Omental fat pad (tissue), 4 donors: ENCODE data around the gene A2M. TPM values are rescaled to one million over a fixed set of nuclear protein-coding genes. Genes with fewer than 3 reads are reported as not detected.

Experiments used
- ATAC-seq: fragments of 150-250 bp; one replicate; pipeline ENCODE4 v1.9.1; 2016; ENCODE audit warnings: mild to moderate bottlenecking, moderate library complexity; ENCODE audit not compliant: low FRiP score
- DNase-seq: peaks from one replicate; pipeline ENCODE4 v3.0.0-alpha.2; 2019; ENCODE audit warnings: low spot score
- total RNA-seq, 4 donors: library from RNA; depleted of rRNA; stranded (reverse); fragments of >200 nt; gene quantifications; one replicate each; pipeline ENCODE4 v1.1.0, GENCODE V29; 2016
- TF ChIP-seq, protein P1 (sequence below), 3 donors: fragments of 450-650 bp; IDR thresholded peaks; one replicate each; pipeline ENCODE4 v1.5.1; 2016 to 2017; ENCODE audit warnings: antibody characterized with exemption in 3 of 3, mild to moderate bottlenecking in 3 of 3, moderate library complexity in 2 of 3

The A2M gene
- total RNA-seq, 4 donors from 2014 or later, result 178 to 694 (median 529) TPM

GRCh38 chr12:9079883-9080675 is 35.6 kb downstream of the A2M start:
- DNase-seq, result no peak
- TF ChIP-seq, protein P1, sequence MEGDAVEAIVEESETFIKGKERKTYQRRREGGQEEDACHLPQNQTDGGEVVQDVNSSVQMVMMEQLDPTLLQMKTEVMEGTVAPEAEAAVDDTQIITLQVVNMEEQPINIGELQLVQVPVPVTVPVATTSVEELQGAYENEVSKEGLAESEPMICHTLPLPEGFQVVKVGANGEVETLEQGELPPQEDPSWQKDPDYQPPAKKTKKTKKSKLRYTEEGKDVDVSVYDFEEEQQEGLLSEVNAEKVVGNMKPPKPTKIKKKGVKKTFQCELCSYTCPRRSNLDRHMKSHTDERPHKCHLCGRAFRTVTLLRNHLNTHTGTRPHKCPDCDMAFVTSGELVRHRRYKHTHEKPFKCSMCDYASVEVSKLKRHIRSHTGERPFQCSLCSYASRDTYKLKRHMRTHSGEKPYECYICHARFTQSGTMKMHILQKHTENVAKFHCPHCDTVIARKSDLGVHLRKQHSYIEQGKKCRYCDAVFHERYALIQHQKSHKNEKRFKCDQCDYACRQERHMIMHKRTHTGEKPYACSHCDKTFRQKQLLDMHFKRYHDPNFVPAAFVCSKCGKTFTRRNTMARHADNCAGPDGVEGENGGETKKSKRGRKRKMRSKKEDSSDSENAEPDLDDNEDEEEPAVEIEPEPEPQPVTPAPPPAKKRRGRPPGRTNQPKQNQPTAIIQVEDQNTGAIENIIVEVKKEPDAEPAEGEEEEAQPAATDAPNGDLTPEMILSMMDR (IDR thresholded peaks at IDR 0.05), result no peak

DNA sequence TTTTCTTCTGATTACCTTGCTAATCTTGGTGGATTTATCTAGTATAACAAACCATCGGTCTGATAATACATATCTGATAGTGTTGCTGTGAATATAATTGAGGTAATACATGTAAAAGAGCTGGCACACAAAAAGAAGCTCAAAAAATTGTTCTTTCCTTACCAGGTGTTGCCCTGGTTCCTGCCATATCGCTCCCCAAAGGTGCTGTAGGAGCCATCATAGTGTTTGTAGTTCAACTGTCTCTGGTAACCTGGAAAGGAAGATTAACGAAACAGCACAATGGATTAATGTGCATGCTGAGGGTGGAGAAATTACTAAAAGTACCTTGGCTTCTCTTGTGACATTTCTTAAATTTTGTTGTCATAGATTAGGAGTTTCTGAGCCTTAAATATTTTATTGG is 36.6 kb downstream of the A2M start:
- ATAC-seq, result no peak
- TF ChIP-seq, protein P1 (IDR thresholded peaks at IDR 0.05), result no peak
- no peak for DNase-seq

More at GRCh38 chr12:9079883-9080675, 35.6 kb downstream of the A2M start:
- no peak for ATAC-seq

DNA sequence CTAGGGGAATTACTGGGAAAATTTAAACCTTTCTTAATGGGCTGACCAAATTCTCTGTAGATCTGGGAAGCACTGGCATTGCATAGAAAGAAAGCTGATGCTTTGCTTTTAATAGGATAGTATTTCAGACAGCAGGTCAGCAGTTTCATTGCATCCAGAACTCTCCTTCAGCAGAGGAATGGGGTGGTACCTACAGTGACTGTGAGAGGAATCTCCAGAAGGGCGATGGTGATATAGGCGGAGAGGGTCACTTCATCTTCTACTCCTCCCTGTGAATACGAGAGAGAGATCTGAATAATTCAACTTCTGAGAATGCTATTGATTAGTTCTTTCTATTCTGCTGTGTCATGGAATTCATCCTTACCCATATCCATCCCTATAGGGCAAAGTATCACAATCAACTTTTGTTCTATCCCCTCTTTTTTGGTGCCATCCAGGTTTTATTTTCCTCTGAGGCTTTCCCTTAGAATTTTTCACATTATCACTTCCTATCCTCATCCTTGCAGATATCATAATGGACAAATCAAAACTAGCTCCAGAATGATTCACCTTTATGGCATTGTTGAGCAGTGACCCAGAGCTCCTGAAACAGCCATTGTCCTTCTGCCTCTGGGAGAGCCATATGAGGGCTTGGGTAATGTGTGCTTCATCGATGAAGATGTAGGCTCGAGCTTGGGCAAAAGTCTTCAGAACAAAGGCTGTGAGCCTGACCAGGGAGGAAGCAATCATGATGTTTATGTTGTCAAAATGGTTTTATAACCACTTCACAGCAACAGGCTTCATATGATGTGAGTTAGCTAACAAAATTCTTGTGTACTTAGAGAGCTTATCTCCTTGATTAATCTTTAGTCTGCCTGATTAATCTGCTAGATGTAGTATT is 38.3 kb downstream of the A2M start:
- DNase-seq, result no peak
- TF ChIP-seq, protein P1 (IDR thresholded peaks at IDR 0.05), result no peak
- no peak for ATAC-seq

GRCh38 chr12:9076733-9077132 is 39.0 kb downstream of the A2M start:
- TF ChIP-seq, protein P1 (IDR thresholded peaks at IDR 0.05), result no peak
- no peak for DNase-seq
- ATAC-seq, result no peak

GRCh38 chr12:9075138-9075535 is 40.6 kb downstream of the A2M start:
- TF ChIP-seq, protein P1 (IDR thresholded peaks at IDR 0.05), result no peak
- no peak for ATAC-seq
- DNase-seq, result no peak

DNA sequence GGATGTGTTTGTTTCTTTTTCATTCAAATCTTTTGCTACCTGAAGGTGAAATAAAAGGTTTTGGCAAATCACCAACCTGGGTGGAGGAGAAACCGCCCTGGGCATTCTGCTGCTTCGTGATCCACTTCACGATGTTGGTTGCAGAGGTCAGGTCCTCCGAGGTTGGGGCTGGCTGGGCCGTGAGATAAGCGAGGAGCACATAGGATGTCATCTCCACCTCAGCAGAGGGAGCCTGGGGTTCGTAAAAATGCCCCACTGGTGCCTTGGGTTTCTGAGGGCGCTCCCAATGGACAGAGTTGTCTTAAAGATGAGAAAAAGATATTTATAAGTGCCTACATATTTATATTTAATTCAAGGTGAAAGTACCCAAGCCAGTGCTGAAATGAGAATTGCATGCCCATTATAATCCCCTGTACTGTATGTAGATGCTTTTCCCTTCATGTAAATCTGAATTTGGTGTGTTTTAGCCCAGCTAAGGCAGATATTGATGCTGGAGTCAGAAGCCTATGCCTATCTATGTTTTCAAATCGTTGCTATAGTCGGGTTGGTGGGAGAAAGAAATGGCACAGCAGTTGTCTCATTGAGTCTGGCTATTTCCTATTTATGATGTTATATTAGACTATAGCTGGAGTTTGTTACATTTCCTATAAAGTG is 41.1 kb downstream of the A2M start:
- DNase-seq (no peak), ATAC-seq (no peak)
- TF ChIP-seq, protein P1 (IDR thresholded peaks at IDR 0.05), result no peak
